NCI-H2029 treated with DMSO at 0.1 percent for 48 hours (cell line): ENCODE measurements around the gene RPL22.
A peak's percentile ranks its signal among the peaks of the same experiment; 100 is the strongest.

Experiments
- DNase-seq: peaks from one replicate; lab custom pipeline; 2025; lab: John Stamatoyannopoulos, UW

Gene RPL22

DNA sequence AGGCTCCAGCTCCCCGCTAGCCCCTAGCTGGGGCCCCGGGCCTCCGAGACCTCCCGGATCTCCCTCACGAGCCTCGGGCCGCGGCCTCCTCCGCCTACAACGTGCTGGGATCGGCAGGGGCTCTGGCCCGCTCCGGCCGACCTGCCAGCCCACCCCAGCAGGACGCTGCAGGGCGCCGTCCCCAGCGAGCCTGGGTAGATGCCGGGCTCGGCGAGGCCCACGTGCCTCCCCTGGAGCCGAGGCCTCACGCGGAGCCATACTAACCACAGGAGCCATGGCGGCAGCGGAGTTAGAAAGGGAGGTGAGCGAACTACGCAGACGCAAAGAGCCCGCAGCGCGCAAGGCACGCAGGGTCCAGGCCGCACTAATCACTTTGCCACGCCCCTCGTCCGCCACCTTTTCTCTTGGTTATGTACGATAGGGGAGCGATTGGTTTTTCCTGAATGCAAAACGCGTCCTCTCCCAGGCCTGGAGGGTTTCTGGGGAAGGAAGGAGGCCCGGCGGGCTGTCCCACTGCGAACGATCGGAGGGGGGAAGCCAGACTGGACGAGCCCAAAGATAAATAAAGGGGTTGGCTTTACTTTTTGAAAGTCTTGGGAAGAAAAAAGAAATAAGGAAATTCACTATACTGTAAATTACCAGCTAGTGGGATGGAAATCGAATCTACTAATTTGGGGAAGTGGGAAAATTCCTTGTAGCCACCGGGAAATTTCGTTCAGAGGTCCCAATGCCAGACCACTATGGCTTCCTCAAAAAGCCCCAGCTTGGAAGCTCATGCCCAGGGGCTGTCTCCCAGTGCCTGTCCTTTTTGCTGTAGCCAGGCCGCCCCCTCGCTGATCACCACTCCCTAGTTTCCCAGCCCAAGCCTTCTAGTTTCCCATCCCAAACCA is at the start of gene RPL22:
RPL22 (minus strand) TSS at position 298 of the 890 bp plus-strand sequence; CDS start at position 276, 22 bp downstream.
- peak; percentile 97 for DNase-seq

- DNase-seq = no peak
Observed at GRCh38 chr1:6248161-6248776, 48.9 kb upstream of the RPL22 start.

DNA sequence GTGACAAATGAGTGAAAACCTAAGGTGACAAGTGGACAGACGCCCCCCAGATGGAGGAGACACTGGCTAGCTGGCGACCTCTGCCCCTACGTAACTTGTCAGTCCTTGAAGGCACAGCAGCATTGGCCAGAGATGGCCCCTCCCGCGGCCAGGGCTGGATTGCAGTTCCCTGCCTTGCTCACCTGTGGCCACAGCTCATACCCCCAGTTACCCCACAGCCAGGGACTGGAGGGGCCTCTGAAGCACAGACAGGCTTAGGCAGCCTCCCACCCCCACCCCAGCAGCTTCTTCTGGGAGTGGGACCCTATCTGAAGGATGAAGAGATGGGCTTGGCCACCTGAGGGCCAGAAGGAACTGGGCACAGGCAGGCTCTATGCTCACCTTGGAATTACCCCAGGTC is 48.3 kb upstream of the RPL22 start:
- DNase-seq = no peak

DNA sequence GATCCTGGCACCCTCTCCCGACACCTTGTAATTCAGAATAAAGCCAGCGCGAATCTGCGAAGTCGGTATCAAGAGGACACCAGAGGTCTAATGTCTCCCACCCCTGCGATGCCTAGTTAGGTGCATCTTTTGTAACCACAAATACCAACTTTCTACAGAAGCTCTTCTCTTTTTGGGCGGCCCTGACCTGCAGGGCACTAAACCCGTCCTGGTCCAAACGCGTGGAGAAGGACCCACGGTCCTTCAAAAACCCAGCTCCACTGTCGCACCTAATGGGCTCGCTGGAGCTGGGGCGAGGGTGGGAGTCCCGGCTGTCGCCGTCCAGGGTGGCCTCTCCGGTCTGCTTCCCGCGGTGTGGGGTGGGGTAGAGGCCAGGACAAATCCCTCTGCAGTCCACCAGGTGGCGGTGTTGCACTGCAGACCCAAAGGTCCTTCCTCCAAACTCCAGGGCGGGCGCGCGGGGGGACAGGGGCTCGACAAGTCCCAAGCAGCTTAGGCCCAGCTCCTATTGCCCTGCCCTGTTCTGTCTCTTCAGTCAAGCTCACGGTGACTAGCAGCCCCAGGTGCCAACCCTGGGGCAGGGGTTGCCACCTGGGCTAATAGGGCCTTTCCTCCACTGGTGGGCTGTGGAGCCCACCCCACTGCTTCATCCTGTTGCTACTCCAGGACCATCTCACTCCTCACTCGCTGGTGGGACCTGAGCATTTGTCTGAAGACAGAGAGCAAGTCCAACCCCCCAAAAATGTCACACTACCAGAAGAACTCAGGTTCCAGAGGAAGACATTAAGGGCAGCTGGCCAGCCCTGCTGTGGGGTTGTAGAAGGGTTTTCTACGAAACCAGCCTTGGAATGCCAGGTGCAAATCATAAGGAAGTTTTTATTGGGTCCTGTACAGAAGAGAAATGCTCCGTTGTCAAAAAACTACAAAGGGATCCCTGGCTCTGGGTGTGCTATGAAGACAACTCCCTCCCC is 47.4 kb upstream of the RPL22 start:
- peak; percentile 38 for DNase-seq

GRCh38 chr1:6245869-6246496 is 46.6 kb upstream of the RPL22 start:
- DNase-seq = peak; percentile 45

- DNase-seq = no peak
Observed at GRCh38 chr1:6245086-6245868, 45.9 kb upstream of the RPL22 start.

- DNase-seq = no peak
Observed at GRCh38 chr1:6244401-6245049, 45.1 kb upstream of the RPL22 start.

DNA sequence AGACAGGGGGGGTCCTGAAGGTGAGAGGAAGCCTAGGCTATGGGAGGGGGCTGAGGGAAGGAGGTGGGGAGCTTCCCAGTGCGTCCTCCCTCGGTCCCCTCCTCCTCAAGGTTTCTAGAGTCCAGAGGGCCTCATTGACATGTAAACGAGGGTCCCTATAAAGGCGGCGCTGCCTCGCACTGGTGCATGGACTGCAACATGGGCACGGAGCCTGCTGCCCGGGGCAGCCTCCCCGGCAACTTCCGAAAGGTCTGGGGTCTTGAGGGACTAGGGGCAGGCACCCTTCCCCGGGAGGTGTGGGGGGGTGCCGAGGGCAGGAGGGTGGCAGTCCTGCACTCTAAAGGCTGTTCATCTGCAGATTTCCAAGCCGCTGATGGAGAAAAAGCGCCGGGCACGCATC is 44.6 kb upstream of the RPL22 start, which contains the start of gene HES3:
HES3 (plus strand) TSS at position 187 of the 400 bp plus-strand sequence; CDS start at position 374, 187 bp downstream.
- DNase-seq = no peak

GRCh38 chr1:6243053-6243834 is 43.8 kb upstream of the RPL22 start:
- DNase-seq = no peak

DNA sequence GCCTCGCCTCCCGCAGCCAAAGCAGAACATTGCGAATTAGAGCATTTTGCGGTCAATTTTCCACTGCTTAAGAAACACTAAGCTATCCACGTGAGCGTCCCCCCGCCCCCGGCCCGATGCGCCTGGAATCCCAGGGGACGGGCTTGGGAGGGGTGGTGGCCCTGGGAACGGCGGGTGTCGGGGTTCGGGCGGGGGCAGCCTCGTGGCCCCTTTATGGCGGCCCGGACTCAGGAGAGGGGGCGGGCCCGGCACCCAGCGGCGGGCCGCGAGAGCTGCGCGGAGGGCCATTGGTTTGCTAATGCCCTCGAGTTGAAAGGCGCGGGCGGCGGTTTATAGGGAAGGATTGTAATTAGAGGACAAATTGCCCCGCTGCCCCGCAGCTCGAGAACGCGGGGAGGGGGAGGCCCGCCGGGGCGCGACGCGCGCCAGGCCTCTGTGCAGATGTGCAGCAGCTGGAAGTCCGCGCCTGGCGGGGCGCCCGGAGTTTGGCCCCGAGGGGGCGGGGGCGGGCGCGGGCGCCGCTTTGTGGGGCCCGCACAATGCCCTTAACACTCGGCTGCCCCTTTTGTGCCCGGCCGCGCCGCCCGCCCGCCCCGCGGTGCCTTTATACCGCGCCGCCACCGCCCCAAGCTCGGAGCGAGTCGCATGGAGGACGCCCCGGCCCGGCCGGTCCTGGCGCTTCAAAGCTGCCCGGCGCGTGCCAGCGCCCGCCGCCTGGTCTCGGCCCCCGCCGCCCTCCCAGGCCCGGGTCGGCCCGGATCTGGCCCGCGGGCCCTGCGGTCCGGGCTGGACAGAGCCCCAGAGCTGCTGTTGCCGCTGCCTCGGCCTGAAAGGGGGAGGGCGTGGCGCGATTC is 42.7 kb upstream of the RPL22 start:
- DNase-seq = no peak

GRCh38 chr1:6241107-6241886 is 41.9 kb upstream of the RPL22 start:
- no peak for DNase-seq

GRCh38 chr1:6239950-6240768 is 40.8 kb upstream of the RPL22 start:
- DNase-seq = no peak

- DNase-seq = no peak
Observed at GRCh38 chr1:6239213-6239752, 39.9 kb upstream of the RPL22 start.

GRCh38 chr1:6237093-6237492 is 37.7 kb upstream of the RPL22 start:
- no peak for DNase-seq

GRCh38 chr1:6235296-6235677 is 35.9 kb upstream of the RPL22 start:
- no peak for DNase-seq

DNA sequence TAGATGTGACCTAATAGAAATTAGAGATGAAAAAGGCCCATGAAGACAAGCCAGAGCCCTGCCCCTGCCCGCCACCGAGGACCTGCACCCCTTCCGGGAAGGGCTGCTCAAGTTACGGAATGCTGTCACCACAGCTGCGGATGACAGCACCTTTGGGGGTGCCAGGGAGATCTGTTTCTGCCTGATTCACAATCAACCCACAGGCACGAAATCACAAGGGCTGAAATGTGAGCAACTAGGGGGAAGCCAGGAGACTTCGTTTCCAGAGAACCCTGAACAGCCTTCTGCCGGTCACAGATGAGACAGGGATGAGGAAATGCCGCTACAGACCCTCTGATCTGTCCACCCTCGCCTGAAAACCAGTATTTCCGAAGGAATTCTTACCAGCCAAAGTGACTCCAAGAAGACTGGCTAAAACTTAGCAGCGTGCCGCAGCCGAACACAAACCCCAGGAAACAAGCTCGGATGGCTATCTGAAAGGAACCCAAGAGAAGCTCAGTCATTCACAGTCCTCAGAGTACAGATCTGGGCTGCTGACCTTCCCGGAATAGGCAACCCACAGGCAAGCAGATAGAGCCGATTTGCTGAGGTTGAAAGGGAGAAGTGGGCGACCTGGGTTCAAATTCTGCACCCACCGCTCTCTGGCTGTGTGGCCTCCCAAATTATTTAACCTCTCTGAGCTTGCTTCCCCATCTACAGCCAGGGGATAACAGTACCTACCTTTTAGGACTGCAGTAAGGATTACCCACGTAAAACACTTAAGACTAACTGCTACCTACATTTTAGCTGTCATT is 35.3 kb upstream of the RPL22 start:
- DNase-seq = no peak
